Stomach (tissue), 9 donors: ENCODE data around the gene CEP164. TPM values are rescaled to one million over a fixed set of nuclear protein-coding genes. Genes with fewer than 3 reads are reported as not detected.

Experiments used
- DNase-seq, 2 donors: peaks; one replicate each; pipeline versions ENCODE4 v3.0.0 to v3.0.0-alpha.2; 2013 to 2019
- H3K27ac ChIP-seq, 5 donors: fragments of 200-600 bp in 4 of 5; sonication (generic) in 4 of 5; one replicate each; pipeline ENCODE4 v1.5.1; 2013 to 2019; ENCODE audit warnings: mild to moderate bottlenecking in 1 of 5, moderate library complexity in 1 of 5
- H3K27me3 ChIP-seq, 3 donors: fragments of 200-600 bp; sonication (generic); one replicate each; pipeline ENCODE4 v1.5.1; 2017 to 2019; ENCODE audit warnings: mixed run types in 1 of 3
- H3K36me3 ChIP-seq, 4 donors: fragments of 200-600 bp; sonication (generic); 1 replicate in 3 of 4; 2 replicates in 1 of 4; pipeline ENCODE4 v1.5.1; 2016 to 2019
- H3K4me1 ChIP-seq, 4 donors: fragments of 200-600 bp; sonication (generic); one replicate each; pipeline ENCODE4 v1.5.1; 2016 to 2019
- H3K4me3 ChIP-seq, 4 donors: fragments of 200-600 bp; sonication (generic) in 3 of 4; one replicate each; pipeline ENCODE4 v1.5.1; 2016 to 2019; ENCODE audit warnings: mild to moderate bottlenecking in 1 of 4
- H3K9me3 ChIP-seq, 4 donors: fragments of 200-600 bp; sonication (generic); one replicate each; pipeline ENCODE4 v1.5.1; 2016 to 2019
- CTCF ChIP-seq, 7 experiments: fragments of 450-650 bp in 4 of 7; fragments of 200-600 bp in 3 of 7; sonication (generic) in 3 of 7; IDR thresholded peaks; one replicate each; pipeline ENCODE4 v1.5.1; 2016 to 2019; ENCODE audit warnings: antibody characterized with exemption in 7 of 7, control low read depth in 2 of 7, mild to moderate bottlenecking in 1 of 7
- EP300 ChIP-seq: sonication (generic); formaldehyde crosslinking; IDR thresholded peaks from one replicate; pipeline ENCODE4 v1.6.1; 2017; ENCODE audit warnings: antibody characterized with exemption
- POLR2A ChIP-seq, 4 donors: fragments of 450-650 bp; IDR thresholded peaks; one replicate each; pipeline ENCODE4 v1.6.1; 2016; ENCODE audit warnings: antibody characterized with exemption in 4 of 4, control low read depth in 2 of 4, mild to moderate bottlenecking in 1 of 4, moderate library complexity in 1 of 4
- POLR2AphosphoS5 ChIP-seq, 3 donors: sonication (generic); formaldehyde crosslinking; IDR thresholded peaks; one replicate each; pipeline ENCODE4 v1.6.1; 2016; ENCODE audit warnings: antibody characterized with exemption in 3 of 3
- WGBS, 5 donors: extraction: QIAGEN DNeasy Blood & Tissue Kit in 3 of 5; methylation state at CpG; one replicate each; pipeline versions ENCODE4 v1.1.5 to v1.1.7; 2013 to 2018; 5-methylcytosine and 5-hydroxymethylcytosine counted together
- intact Hi-C: fragments of 100-400 bp; cut with DNase I; formaldehyde crosslinking; loops from one replicate; pipeline ENCODE4 v1.15.1; 2023; ENCODE audit warnings: low total_unique reads
- polyA plus RNA-seq, 3 donors: library from polyadenylated mRNA; stranded (reverse); fragments of 200-250 nt; gene quantifications; one replicate each; pipeline ENCODE4 v1.2.3, GENCODE V29; 2013
- total RNA-seq, 5 donors: library from RNA; depleted of rRNA; stranded (reverse); fragments of >200 nt; gene quantifications; one replicate each; pipeline versions ENCODE4 v1.1.0 to v1.2.3, GENCODE V29; 2014 to 2016
- donor health status: healthy with polysubstance abuse.
- donor health status: Bipolar disorder and iron deficiency.
- donor health status: healthy.

Gene CEP164
- total and polyA plus RNA-seq, 8 donors, result 9.5 to 40.9 (median 16.9) TPM

DNA sequence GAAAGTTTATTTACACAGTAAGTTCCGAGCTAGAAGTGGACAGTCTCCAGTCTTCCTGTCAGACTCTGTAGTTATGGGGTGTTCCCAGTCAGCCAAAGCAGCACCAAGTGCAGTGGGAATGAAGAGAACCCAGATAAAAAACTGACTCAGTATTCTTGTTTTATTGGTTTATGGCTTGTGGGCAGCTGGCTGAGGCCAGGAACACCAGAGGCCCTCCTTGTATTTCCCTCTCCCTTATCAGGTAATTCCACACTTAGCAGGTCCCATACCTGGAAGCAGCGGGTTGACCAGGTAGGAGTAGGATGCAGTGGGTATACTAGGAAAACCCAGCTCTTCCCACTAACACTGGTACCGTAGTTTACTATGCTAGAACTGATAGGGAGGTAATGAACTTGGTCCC lies 40.0 kb upstream of the CEP164 start:
- H3K27ac ChIP-seq, result no peak overlapping the region
- TF ChIP-seq POLR2A (IDR thresholded peaks at IDR 0.05), result no peak
- no peak for TF ChIP-seq POLR2AphosphoS5 (IDR thresholded peaks at IDR 0.05)
- no peak for TF ChIP-seq CTCF (IDR thresholded peaks at IDR 0.05)
- intact Hi-C loops, result no loop called here
- DNase-seq, result no peak
- no peak overlapping the region for H3K4me3 ChIP-seq
- peaks cover 54 to 98% (median 95%) of the 10 kb centered on the region in 4 donors for H3K36me3 ChIP-seq
- H3K4me1 ChIP-seq, result no peaks in the 10 kb centered on the region
- no peaks in the 10 kb centered on the region for H3K9me3 ChIP-seq
- no peaks in the 10 kb centered on the region for H3K27me3 ChIP-seq
- WGBS, 5 donors, result 72 to 87% (median 84%) methylated on average over 3 of the region's 3 CpGs

GRCh38 chr11:117289795-117290194 lies 37.9 kb upstream of the CEP164 start:
- no peaks in the 10 kb centered on the region for H3K9me3 ChIP-seq
- intact Hi-C loops, result no loop called here
- H3K27me3 ChIP-seq, result no peaks in the 10 kb centered on the region
- no peak for DNase-seq
- peaks cover 36 to 94% (median 94%) of the 10 kb centered on the region in 4 donors for H3K36me3 ChIP-seq
- no peak overlapping the region for H3K4me3 ChIP-seq
- H3K4me1 ChIP-seq, result no peaks in the 10 kb centered on the region
- WGBS, 5 donors, result 82 to 100% (median 84%) methylated on average over 1 of the region's 1 CpG
- TF ChIP-seq POLR2AphosphoS5 (IDR thresholded peaks at IDR 0.05), result no peak
- no peak for TF ChIP-seq POLR2A (IDR thresholded peaks at IDR 0.05)
- TF ChIP-seq EP300, result no peak
- no peak for TF ChIP-seq CTCF (IDR thresholded peaks at IDR 0.05)
- H3K27ac ChIP-seq, result no peak overlapping the region

DNA sequence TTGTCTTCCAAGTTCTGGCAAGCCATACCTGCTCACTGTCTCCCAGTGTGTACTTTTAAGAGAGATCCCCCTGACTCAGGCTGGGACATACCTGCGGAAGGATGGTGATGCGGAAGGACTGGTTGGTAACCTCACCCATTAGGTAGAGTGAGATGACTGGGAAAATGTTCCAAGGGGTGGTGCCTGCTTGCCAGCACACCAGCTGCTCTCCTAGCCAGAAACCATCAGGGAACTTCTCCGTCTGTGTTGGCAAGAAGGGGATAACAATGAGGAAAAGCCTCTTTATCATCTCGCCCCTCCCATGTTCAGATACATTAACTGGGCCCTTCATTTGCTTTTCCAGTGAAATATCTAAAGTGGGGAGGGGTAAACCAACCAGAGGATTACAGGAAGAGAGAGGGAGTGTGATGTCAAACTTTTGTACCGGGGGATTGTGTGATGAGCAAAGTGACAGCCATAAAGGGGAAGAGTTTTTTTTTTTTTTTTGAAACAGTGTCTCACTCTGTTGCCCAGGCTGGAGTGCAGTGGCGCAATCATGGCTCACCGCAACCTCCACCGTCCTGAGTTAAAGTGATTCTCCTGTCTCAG lies 36.8 kb upstream of the CEP164 start, which contains the start of gene BACE1-AS:
Gene BACE1-AS (plus strand): TSS at position 538 of the 588 bp plus-strand sequence.
- Histone ChIP-seq H3K4me3 (no peak within 1 kb of the TSS), H3K27ac (no peak within 1 kb of the TSS), H3K36me3 (peaks cover 33 to 94% (median 93%) of the 10 kb centered on the region in 4 donors), H3K4me1 (no peaks in the 10 kb centered on the region), H3K27me3 (no peaks in the 10 kb centered on the region), H3K9me3 (no peaks in the 10 kb centered on the region)
- DNase-seq, result no peak
- intact Hi-C loops, result no loop called here
- 87 to 93% (median 91%) methylated on average over 8 of the region's 8 CpGs for WGBS, 5 donors
- no peak for TF ChIP-seq POLR2A (IDR thresholded peaks at IDR 0.05)
- no peak for TF ChIP-seq POLR2AphosphoS5 (IDR thresholded peaks at IDR 0.05)
- TF ChIP-seq CTCF (IDR thresholded peaks at IDR 0.05), result no peak

- TF ChIP-seq POLR2A (IDR thresholded peaks at IDR 0.05) (no peak), POLR2AphosphoS5 (IDR thresholded peaks at IDR 0.05) (no peak), EP300 (no peak), CTCF (IDR thresholded peaks at IDR 0.05) (no peak)
- no peak overlapping the region for H3K4me3 ChIP-seq
- WGBS, 5 donors, result 88 to 100% (median 97%) methylated on average over 2 of the region's 2 CpGs
- no peak overlapping the region for H3K27ac ChIP-seq
- no peak for DNase-seq
- H3K9me3 ChIP-seq, result no peaks in the 10 kb centered on the region
- H3K4me1 ChIP-seq, result no peaks in the 10 kb centered on the region
- peaks cover 33 to 81% (median 76%) of the 10 kb centered on the region in 4 donors for H3K36me3 ChIP-seq
- H3K27me3 ChIP-seq, result no peaks in the 10 kb centered on the region
- intact Hi-C loops, result no loop called here
Measured at GRCh38 chr11:117292616-117293015, 35.0 kb upstream of the CEP164 start.
